ENCODE measurements around the gene AKR1B15.

GRCh38 chr7:134539380-134540004 is 9.4 kb upstream of the AKR1B15 start:
- TF ChIP-seq CTCF (IDR thresholded peaks at IDR 0.05) = no peak
- no peak for TF ChIP-seq ZFX (IDR thresholded peaks at IDR 0.05; ENCODE audit: borderline replicate concordance)

All from 22Rv1 (cell line).